OCI-LY7 (cell line): ENCODE measurements around the gene TMEM165. TPM values are rescaled to one million over a fixed set of nuclear protein-coding genes. Genes with fewer than 3 reads are reported as not detected.
A peak's percentile ranks its signal among the peaks of the same experiment; 100 is the strongest.

ENCODE experiments used
- Bru-seq: library from RNA; stranded (reverse); fragments of 400-500 nt; gene quantifications from one replicate; lab custom pipeline; 2021; lab: Mats Ljungman, UMichigan
- BruChase-seq, 2 experiments: library from RNA; stranded (reverse); fragments of 400-500 nt; gene quantifications; one replicate each; lab custom pipeline; 2021; lab: Mats Ljungman, UMichigan
- BruUV-seq: library from RNA; stranded (reverse); fragments of 400-500 nt; replicated peaks from 2 replicates; lab custom pipeline; 2021; lab: Mats Ljungman, UMichigan
- CTCF ChIA-PET: fragments of 300-600 bp; sonication (Branson Sonifier 250); formaldehyde crosslinking; loops from one replicate; lab custom pipeline; 2022; ENCODE audit warnings: antibody characterized with exemption; ENCODE audit not compliant: unreplicated experiment; lab: Charles Lee
- POLR2A ChIA-PET: fragments of 300-600 bp; sonication (Branson Sonifier 250); formaldehyde crosslinking; loops from one replicate; lab custom pipeline; 2022; ENCODE audit warnings: antibody characterized with exemption; lab: Charles Lee
- DNase-seq: peaks from one replicate; pipeline ENCODE4 v3.0.0-alpha.2; 2015; ENCODE audit warnings: low spot score
- H2AFZ ChIP-seq: fragments of 200-600 bp; sonication (generic), shearing (Covaris generic); 2 replicates; pipeline ENCODE4 v1.6.1; 2014; ENCODE audit warnings: mild to moderate bottlenecking, antibody characterized with exemption, low read length, moderate library complexity
- H3K27ac ChIP-seq: fragments of 200-600 bp; sonication (generic); 2 replicates; pipeline ENCODE4 v1.5.1; 2014; ENCODE audit warnings: mixed run types, low read depth, mild to moderate bottlenecking, moderate library complexity, low read length, inconsistent platforms; ENCODE audit not compliant: poor library complexity, severe bottlenecking
- H3K36me3 ChIP-seq: fragments of 200-600 bp; sonication (generic); 2 replicates; pipeline ENCODE4 v1.6.1; 2014; ENCODE audit warnings: mild to moderate bottlenecking, antibody characterized with exemption, low read length, moderate library complexity, mixed read lengths; ENCODE audit not compliant: insufficient read depth
- H3K4me1 ChIP-seq: fragments of 200-600 bp; sonication (generic); 2 replicates; pipeline ENCODE4 v1.5.1; 2014; ENCODE audit warnings: mild to moderate bottlenecking, low read length; ENCODE audit not compliant: insufficient read depth, poor library complexity, severe bottlenecking
- H3K4me2 ChIP-seq: fragments of 200-600 bp; sonication (generic); 2 replicates; pipeline ENCODE4 v1.6.1; 2014; ENCODE audit warnings: mild to moderate bottlenecking, low read length
- H3K4me3 ChIP-seq: fragments of 200-600 bp; sonication (generic); 2 replicates; pipeline ENCODE4 v1.5.1; 2014; ENCODE audit warnings: mild to moderate bottlenecking, low read depth, low read length; ENCODE audit not compliant: poor library complexity, severe bottlenecking
- H3K79me2 ChIP-seq: fragments of 200-600 bp; sonication (generic); 2 replicates; pipeline ENCODE4 v1.6.1; 2016; ENCODE audit warnings: low read depth, mild to moderate bottlenecking, low read length, moderate library complexity, mixed read lengths; ENCODE audit not compliant: insufficient read depth
- H3K9me2 ChIP-seq: fragments of 200-600 bp; sonication (generic); 2 replicates; pipeline ENCODE4 v1.6.1; 2016; ENCODE audit warnings: mild to moderate bottlenecking, low read length, mixed read lengths; ENCODE audit not compliant: insufficient read depth
- H3K9me3 ChIP-seq: fragments of 200-600 bp; sonication (generic); 2 replicates; pipeline ENCODE4 v1.6.1; 2014; ENCODE audit warnings: mild to moderate bottlenecking, mixed run types, low read length, mixed read lengths
- H4K20me1 ChIP-seq: fragments of 200-600 bp; sonication (generic); 2 replicates; pipeline ENCODE4 v1.6.1; 2014; ENCODE audit warnings: mild to moderate bottlenecking, antibody characterized with exemption, low read length, moderate library complexity, mixed read lengths; ENCODE audit not compliant: insufficient read depth
- EZH2phosphoT487 ChIP-seq: fragments of 200-600 bp; sonication (generic); IDR thresholded peaks from 2 replicates; pipeline ENCODE4 v1.6.1; 2018; ENCODE audit warnings: low read depth, borderline replicate concordance, mild to moderate bottlenecking, mixed run types, antibody characterized with exemption, low read length, moderate library complexity, mixed read lengths
- intact Hi-C: fragments of 100-400 bp; cut with micrococcal nuclease; formaldehyde crosslinking; loops from one replicate; pipeline ENCODE4 v1.10.0; 2022; ENCODE audit not compliant: unreplicated experiment
- long read RNA-seq: library from polyadenylated mRNA; stranded (forward); transcript quantifications from one replicate; pipeline ENCODE4 v2.0.0, GENCODE V29; 2022
- total RNA-seq, 2 experiments: library from RNA; depleted of rRNA in 1 of 2; stranded (reverse); fragments of >200 nt in 1 of 2; shearing (Covaris generic) in 1 of 2; gene quantifications; 2 replicates each; pipeline ENCODE4 v1.2.3, GENCODE V29; 2014 to 2022
- TF ChIP-seq, protein P1 (sequence below): fragments of 200-600 bp; sonication (generic); conservative IDR thresholded peaks from 2 replicates; pipeline ENCODE4 v1.5.1; 2014; ENCODE audit warnings: mild to moderate bottlenecking, antibody characterized with exemption, low read length, moderate library complexity, mixed read lengths

The TMEM165 gene, protein sequence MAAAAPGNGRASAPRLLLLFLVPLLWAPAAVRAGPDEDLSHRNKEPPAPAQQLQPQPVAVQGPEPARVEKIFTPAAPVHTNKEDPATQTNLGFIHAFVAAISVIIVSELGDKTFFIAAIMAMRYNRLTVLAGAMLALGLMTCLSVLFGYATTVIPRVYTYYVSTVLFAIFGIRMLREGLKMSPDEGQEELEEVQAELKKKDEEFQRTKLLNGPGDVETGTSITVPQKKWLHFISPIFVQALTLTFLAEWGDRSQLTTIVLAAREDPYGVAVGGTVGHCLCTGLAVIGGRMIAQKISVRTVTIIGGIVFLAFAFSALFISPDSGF
- total RNA-seq (2014; rRNA removed; shearing (Covaris generic)) (67.1 and 70.8 TPM in 2 replicates), total RNA-seq (2022) (86.1 and 94.0 TPM in 2 replicates), Bru-seq, nascent RNA (percentile 94 among the genes with signal in this experiment), BruChase-seq, experiment 1, labeled RNA remaining after a 6-hour chase (percentile 93 among the genes with signal in this experiment), BruChase-seq, experiment 2, labeled RNA remaining after a 2-hour chase (percentile 95 among the genes with signal in this experiment)
- long read RNA-seq, transcript TMEM165-201 (6 exons, 1,928 nt), result major isoform, 41 of 75 reads
- long read RNA-seq, partial matches to known transcripts, result 7 of 75 reads
- long read RNA-seq, other reads (novel, unspliced or antisense), result 23 of 75 reads

DNA sequence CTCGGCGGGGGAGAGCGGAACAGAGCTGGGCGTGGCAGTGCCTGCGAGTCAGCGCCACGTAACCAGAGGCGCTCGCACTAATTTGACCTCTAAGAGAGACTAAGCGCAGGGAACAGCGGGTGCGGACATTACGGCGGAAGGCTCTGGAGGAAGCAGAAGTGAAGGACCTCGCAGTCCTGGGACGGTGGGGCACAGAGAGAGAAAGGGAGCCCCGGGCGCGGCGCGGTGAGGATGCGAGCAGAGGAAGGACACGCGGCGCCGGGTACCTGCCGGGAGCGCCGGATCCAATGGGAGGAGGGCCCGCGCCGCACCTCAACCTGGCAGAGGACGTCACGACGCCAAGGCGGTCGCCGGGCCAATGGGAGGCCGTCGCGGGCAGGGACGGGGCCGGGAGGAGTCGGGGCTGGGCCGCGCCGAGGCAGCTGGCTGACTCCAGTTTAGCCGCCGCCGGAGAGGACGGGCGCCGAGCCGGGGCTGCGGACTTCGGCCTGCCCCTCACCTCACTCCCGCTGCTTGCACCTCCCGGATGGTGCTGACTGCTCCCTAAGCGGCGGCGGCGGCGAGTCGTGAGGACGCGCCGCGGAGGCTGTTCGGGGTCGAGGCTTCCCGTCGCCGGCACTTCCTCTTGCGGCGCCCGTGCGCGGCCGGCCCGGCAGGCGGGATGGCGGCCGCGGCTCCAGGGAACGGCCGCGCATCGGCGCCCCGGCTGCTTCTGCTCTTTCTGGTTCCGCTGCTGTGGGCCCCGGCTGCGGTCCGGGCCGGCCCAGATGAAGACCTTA lies at the start of gene TMEM165:
TSS of gene TMEM165 (plus strand) at position 429 of the 779 bp plus-strand sequence. CDS start at position 662, 233 bp downstream.
- Histone ChIP-seq H3K79me2 (peaks cover 46% of the 10 kb centered on the region), H3K4me3 (peak within 1 kb of the TSS; percentile 99), H3K9me2 (no peaks in the 10 kb centered on the region), H2AFZ (peak within 1 kb of the TSS; percentile 92), H3K4me1 (peaks cover 37% of the 10 kb centered on the region), H3K9me3 (no peaks in the 10 kb centered on the region), H3K27ac (peak within 1 kb of the TSS; percentile 81), H3K36me3 (peaks cover 38% of the 10 kb centered on the region), H3K4me2 (peak within 1 kb of the TSS; percentile 97), H4K20me1 (peaks cover 27% of the 10 kb centered on the region)
- intact Hi-C loops, result loop anchor here (1.0 to 10.0 kb wide), 4 partner anchors 49 to 1039 kb away; partner anchors contain the start of genes PAICS, PPAT and SRD5A3
- ChIA-PET POLR2A (interaction anchor here (0.6 to 3.4 kb wide), 18 partner anchors 9 to 1040 kb away, joined by 3 to 25 read pairs (median 4); partner anchors contain the start of genes CLOCK, PPAT and SRD5A3), CTCF (interaction anchor here (0.5 to 1.0 kb wide), 2 partner anchors 50 to 150 kb away, joined by 3 read pairs; no protein-coding TSS in a partner anchor)
- no TSS peak for BruUV-seq
- TF ChIP-seq, protein P1, sequence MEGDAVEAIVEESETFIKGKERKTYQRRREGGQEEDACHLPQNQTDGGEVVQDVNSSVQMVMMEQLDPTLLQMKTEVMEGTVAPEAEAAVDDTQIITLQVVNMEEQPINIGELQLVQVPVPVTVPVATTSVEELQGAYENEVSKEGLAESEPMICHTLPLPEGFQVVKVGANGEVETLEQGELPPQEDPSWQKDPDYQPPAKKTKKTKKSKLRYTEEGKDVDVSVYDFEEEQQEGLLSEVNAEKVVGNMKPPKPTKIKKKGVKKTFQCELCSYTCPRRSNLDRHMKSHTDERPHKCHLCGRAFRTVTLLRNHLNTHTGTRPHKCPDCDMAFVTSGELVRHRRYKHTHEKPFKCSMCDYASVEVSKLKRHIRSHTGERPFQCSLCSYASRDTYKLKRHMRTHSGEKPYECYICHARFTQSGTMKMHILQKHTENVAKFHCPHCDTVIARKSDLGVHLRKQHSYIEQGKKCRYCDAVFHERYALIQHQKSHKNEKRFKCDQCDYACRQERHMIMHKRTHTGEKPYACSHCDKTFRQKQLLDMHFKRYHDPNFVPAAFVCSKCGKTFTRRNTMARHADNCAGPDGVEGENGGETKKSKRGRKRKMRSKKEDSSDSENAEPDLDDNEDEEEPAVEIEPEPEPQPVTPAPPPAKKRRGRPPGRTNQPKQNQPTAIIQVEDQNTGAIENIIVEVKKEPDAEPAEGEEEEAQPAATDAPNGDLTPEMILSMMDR, result no peak
- no peak for TF ChIP-seq EZH2phosphoT487
- peak; percentile 91 for DNase-seq

- H3K36me3 ChIP-seq, result no peaks in the 10 kb centered on the region
- ChIA-PET POLR2A (interaction anchor here (0.8 to 2.1 kb wide), 20 partner anchors 9 to 1631 kb away, joined by 3 to 14 read pairs (median 4); partner anchors contain the start of genes CEP135, CLOCK, NOA1 and TMEM165), CTCF (interaction anchor here (0.6 to 1.3 kb wide), 5 partner anchors 45 to 1529 kb away, joined by 3 to 4 read pairs (median 3); partner anchors contain the start of genes CLOCK and TMEM165)
- H3K4me1 ChIP-seq, result peaks cover 15% of the 10 kb centered on the region
- intact Hi-C loops, result loop anchor here (1.0 to 10.0 kb wide), 6 partner anchors 49 to 521 kb away; partner anchors contain the start of genes CLOCK, EXOC1 and TMEM165
- peaks cover 3% of the 10 kb centered on the region; the same call in 1 of the 2 replicates for H3K79me2 ChIP-seq
- H3K9me3 ChIP-seq, result no peaks in the 10 kb centered on the region
- peak within 1 kb of the TSS; percentile 60 for H3K27ac ChIP-seq
- H3K4me3 ChIP-seq, result peak within 1 kb of the TSS; percentile 78
- H3K4me2 ChIP-seq, result peak within 1 kb of the TSS; percentile 78
- no peaks in the 10 kb centered on the region for H4K20me1 ChIP-seq
- no TSS peak for BruUV-seq
- DNase-seq, result peak; percentile 87
- no peak for TF ChIP-seq EZH2phosphoT487
- TF ChIP-seq, protein P1, result peak; percentile 88
- H3K9me2 ChIP-seq, result no peaks in the 10 kb centered on the region
- H2AFZ ChIP-seq, result peak within 1 kb of the TSS; percentile 83
These were observed 49.5 kb upstream of the TMEM165 start, which contains the start of gene SRD5A3 for GRCh38 chr4:55345980-55346850. TSS of gene SRD5A3 (plus strand) at chr4:55346242. CDS start at chr4:55346337, 95 bp downstream.
